Fibroblast of lung (primary cell): ENCODE measurements around the gene COPA.

ENCODE experiments used
- EZH2 ChIP-seq: IDR thresholded peaks from 2 replicates; pipeline ENCODE4 v1.5.1; 2012; ENCODE audit warnings: low read length, control low read depth, mild to moderate bottlenecking; ENCODE audit errors: missing control alignments
- TF ChIP-seq, protein P1 (sequence below), 2 donors: IDR thresholded peaks in 1 of 2; conservative IDR thresholded peaks in 1 of 2; 1 replicate in 1 of 2; 2 replicates in 1 of 2; pipeline ENCODE4 v1.5.1; 2011 to 2012; ENCODE audit warnings: low read length in 2 of 2, control low read depth in 1 of 2, inconsistent platforms in 1 of 2, low read depth in 1 of 2, mild to moderate bottlenecking in 1 of 2

DNA sequence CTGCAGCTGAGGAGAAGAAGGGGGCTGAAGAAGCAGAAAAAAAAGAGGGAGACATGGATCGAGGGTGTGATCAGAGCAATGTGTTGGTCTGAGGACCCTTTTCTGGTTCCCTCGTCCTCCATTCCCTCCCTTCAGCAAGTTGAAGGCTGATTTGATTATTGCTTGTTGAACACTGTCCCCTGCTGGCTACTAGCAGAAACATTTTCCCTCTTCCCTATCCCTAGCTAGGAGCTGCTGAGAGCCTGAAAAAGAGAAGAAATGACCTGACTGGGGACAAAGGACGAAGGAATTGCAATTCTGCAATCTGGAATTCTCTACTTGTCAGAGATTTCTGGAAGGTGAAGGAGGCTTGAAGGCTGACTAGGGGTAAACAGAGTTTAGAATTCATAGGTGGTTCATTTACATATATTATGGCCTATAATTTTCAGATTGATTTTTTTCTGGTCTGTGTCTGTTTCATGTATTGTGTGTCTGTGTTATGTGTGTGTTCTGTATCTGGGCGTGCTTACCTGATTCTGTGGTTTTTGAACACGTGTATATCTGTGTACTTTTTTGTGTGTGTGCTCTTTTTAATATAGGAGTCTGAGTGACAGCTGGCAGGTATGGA is 33.6 kb upstream of the COPA start:
- TF ChIP-seq, protein P1, sequence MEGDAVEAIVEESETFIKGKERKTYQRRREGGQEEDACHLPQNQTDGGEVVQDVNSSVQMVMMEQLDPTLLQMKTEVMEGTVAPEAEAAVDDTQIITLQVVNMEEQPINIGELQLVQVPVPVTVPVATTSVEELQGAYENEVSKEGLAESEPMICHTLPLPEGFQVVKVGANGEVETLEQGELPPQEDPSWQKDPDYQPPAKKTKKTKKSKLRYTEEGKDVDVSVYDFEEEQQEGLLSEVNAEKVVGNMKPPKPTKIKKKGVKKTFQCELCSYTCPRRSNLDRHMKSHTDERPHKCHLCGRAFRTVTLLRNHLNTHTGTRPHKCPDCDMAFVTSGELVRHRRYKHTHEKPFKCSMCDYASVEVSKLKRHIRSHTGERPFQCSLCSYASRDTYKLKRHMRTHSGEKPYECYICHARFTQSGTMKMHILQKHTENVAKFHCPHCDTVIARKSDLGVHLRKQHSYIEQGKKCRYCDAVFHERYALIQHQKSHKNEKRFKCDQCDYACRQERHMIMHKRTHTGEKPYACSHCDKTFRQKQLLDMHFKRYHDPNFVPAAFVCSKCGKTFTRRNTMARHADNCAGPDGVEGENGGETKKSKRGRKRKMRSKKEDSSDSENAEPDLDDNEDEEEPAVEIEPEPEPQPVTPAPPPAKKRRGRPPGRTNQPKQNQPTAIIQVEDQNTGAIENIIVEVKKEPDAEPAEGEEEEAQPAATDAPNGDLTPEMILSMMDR (conservative IDR thresholded peaks at IDR 0.05 in 1 of 2, IDR thresholded peaks at IDR 0.05 in 1 of 2; ENCODE audit: low read depth in 1 of 2, low read length in 2 of 2) = peak; percentile 97 to 98
- TF ChIP-seq EZH2 = no peak
